GM19463 (cell line): ENCODE results near the gene CNN2.

ENCODE experiments used
- ATAC-seq: cut with Tn5 transposase; IDR thresholded peaks from one replicate; pipeline ENCODE4 v1.9.1; 2021; ENCODE audit warnings: mild to moderate bottlenecking, moderate library complexity; ENCODE audit not compliant: unreplicated experiment

Gene CNN2

DNA sequence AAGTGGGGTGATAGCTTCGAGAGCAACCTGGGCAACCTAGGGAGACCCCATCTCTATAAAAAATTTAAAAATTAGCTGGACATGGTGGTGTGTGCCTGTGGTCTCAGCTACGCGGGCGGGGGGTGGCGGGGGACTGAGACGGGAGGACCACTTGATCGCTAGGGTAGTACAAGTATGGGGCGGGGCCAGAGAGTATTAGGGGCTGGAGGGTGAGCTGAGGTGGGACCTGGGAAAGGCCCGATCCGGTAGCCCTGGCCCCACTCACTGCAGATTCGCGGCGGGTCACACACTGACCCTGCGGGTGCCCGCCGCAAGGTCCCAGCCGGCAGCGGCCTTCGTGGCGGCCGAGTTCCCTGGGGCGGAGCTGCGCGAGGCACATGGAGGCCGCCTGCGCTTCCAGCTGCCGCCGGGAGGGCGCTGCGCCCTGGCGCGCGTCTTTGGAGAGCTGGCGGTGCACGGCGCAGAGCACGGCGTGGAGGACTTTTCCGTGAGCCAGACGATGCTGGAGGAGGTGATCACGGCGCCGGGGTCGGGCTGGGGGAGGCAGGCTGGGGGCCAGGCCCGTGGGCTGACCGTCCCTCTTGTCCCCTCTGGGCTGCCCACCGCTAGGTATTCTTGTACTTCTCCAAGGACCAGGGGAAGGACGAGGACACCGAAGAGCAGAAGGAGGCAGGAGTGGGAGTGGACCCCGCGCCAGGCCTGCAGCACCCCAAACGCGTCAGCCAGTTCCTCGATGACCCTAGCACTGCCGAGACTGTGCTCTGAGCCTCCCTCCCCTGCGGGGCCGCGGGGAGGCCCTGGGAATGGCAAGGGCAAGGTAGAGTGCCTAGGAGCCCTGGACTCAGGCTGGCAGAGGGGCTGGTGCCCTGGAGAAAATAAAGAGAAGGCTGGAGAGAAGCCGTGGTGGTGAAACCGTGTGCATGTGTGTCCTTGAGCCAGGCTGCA lies 38.5 kb downstream of the CNN2 start:
- ATAC-seq: no peak

DNA sequence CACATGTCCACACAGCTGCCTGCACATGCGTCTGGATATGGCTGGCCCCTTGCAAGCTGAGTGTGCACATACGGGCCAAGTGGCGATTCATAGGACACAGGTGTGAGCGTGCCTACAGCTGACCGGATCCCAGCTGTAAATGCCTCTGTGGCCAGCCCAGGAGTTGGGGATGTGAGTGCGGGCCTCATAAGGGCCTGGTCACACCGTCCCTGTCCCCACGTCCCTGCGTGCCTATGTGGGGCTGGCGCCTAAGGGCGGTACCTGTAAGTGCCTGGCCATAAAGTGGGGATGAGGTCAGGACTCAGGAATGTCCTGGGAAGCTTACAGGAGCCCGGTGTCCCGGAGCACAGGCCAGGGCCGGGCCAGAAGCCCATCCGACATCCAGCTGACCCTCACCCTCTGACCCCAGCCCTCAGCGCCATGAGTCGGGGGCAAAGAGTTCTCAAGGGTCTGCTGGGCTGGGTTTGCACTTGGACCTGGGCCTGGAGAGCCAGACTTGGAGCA lies 39.2 kb downstream of the CNN2 start:
- no peak for ATAC-seq

DNA sequence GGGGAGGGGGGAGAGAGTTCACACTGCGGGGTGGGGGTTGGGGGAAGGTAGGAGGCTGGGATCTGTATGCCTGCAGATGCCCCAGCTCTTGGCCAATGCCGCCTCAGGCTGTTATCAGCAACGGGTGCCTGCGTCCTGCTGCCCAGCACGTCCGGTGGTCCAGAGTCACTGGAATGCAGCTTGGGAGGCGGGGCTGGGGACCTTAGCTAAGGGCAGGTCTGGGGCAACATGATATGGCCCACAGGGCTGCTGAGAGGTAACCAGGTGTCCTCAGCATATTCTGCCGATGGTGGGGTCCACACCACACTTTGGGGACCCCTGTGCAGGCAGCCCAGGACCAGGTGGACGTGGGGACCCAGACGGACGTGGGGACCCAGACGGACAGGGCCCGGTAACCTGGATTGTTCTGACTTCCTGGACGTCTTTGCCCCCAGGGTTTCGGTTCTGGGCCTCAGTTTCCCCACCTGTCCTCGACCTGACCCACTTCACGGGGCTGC lies 39.9 kb downstream of the CNN2 start:
- no peak for ATAC-seq

GRCh38 chr19:1066748-1067340 lies 40.4 kb downstream of the CNN2 start, which contains the start of gene ARHGAP45:
ARHGAP45 (plus strand) TSS chr19:1067167; CDS start chr19:1067406, 239 bp downstream.
- peak; percentile 49 for ATAC-seq

GRCh38 chr19:1067341-1067957 lies 41.0 kb downstream of the CNN2 start:
- peak; percentile 10 for ATAC-seq

- ATAC-seq: no peak
Measured at GRCh38 chr19:1068009-1069001, 41.9 kb downstream of the CNN2 start.

GRCh38 chr19:1069009-1069779 lies 42.8 kb downstream of the CNN2 start:
- ATAC-seq: no peak

DNA sequence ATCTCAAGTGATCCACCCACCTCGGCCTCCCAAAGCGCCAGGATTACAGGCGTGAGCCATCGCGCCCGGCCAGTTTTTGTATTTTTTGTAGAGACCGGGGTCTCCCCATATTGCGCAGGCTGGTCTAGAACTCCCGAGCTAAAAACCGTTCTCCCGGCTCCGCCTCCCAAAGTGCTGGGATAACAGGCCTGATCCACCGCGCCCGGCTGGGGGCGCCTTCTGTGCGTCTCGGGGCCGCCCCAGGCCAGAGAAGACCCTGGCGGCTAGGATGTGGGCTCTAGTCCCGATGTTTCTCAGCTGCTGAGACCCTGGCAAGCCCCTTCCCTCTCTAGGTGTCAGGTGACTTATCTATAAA lies 44.1 kb downstream of the CNN2 start:
- no peak for ATAC-seq

DNA sequence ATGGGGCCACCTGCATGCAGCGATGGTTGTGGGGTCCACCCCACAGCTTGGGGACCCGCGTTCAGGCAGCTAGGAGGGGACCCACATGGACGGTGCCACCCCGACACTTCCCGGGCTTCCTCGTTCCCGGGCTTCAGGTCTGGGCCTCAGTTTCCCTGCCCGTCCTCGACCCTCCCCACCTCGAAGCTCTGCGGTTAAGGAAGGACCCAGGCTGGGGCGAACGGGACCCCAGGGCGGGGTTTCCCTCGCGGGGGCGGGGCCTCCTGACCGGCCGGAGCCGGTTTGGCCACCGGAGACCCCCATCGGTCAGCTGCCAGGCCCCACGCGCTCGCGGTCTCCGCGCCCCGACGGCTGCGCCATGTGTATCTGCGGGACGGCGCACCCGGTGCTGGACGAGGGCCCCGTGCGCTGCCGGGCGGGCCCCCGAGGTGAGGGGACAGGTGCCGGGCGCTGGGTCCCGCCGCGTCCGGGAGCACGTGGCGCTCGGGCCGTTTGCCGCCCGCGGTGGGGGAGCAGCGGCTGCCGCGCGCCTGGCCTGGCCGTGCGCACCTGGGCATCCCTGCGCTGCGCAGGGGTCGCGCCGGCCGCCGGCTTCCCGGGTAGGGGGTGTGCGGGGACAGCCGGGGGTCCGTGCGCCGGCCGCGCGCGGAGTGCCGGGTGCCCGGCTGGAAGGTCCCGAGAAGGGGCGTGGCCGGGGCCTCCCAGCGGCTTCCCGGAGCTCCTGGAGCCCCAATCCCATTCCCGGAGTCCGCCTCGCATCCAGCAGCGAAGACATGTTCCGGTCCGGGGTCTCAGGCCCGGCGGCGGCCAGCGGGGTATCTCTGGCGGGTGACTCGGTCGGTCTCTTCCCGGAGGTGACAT lies 44.8 kb downstream of the CNN2 start:
- no peak for ATAC-seq

DNA sequence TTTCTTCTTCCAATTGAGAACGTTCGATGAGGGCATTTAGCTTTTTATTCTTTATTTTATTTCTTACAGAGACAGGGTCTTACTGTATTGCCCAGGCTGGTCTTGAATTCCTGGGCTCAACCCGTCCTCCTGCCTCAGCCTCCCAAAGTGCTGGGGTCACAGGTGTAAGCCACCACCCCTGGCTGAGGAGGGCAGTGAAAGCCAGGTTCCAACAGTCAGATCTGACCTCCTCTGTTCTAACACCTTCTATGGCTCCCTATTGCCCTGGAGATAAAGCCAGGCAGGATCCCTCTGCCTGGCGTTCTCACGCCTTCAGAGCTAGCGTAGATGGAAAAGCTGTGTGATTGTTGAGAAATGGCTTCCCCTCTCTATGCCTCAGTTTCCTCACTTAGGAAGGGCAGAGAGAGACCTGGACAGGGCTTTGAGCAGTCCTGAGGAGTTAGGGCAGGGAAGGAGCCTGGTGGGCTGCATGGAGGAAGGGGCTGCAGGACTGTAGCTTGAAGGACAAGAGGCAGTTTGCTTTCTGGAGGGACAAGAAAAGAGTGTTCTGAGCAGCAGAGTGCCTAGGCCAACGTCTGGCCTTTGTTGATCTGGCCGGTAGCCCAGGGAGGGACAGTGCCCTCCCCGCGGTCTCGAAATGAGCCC lies 46.1 kb downstream of the CNN2 start:
- ATAC-seq: no peak

DNA sequence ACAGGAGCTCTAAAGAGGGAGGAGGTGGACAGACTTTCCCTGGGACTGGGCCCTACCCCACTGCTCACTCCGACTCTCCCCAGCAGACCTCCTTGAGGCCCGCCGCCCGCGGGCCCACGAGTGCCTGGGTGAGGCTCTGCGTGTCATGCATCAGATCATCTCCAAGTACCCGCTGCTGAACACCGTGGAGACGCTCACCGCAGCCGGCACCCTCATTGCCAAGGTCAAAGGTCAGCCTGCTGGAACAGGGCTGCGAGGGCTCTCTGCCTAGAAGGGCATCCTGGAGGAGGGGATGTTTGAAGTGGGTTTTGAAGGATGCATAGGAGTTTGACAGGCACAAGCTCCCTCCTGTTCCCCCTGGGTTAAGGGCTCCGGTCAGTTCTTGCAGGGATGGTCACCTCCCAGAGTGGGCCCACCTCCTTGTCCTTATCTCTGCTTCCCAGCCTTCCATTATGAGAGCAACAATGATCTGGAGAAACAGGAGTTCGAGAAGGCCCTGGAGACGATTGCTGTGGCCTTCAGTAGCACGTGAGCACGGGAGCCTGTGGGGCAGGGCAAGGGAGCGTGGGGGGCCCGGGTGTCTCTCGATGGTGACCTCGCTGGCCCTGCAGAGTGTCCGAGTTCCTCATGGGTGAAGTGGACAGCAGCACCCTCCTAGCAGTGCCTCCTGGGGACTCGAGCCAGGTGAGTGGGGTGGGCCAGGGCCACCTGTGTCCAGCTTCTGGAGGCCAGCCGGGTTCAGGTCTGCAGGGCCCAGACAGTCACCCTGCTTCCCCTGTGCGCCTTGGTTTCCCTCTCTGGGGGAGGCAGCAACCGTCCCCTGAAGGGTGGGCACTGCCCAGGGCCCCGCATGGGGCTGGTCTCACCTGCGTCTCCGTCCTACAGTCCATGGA lies 46.9 kb downstream of the CNN2 start:
- ATAC-seq: no peak

DNA sequence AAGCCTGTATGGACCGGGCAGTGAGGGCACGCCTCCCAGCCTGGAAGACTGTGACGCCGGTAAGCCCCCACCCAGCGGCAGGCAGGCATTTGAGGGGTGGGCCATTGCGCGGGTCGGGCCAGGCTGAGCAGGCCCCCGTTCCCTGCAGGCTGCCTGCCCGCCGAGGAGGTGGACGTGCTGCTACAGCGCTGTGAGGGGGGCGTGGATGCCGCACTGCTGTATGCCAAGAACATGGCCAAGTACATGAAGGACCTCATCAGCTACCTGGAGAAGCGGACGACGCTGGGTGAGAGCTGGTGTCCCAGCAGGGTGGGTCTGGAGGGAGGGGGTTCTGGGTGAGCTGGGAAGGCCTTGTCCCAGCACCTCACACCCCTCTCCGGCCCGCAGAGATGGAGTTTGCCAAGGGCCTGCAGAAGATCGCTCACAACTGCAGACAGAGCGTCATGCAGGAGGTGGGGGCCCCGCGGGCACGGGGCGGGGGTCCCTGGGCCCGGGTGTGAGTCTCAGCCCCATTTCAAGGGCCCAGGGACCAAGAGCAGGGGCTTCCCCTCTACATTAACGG lies 47.6 kb downstream of the CNN2 start:
- ATAC-seq: no peak

DNA sequence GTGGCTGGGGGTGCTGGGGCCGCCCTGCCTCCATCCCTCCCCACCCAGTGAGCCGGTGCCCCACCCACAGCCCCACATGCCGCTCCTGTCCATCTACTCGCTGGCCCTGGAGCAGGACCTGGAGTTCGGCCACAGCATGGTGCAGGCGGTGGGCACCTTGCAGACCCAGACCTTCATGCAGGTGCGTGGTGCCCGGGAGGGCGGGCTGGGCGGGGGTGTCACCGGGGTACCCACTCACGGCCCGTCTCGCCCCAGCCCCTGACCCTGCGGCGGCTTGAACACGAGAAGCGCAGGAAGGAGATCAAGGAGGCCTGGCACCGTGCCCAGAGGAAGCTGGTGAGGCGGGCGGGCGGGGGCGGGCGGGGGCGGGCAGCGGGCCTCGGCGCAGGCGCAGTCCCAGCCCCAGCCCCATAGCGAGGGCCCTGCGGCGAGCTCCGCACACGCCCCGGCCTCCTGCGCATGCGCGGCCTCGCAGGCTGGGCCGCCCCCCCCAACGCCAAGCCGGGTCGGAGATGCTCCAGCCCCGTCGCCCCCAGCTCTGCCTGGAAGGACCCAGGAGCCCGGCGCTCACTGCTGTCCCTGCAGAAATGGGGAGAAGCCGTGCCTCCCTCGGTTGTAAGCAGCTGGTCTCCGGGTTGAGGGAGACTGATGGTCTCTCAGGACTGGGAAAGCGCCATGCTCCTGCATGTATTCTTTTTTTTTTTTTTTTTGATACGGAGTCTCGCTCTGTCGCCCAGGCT lies 48.3 kb downstream of the CNN2 start:
- no peak for ATAC-seq

DNA sequence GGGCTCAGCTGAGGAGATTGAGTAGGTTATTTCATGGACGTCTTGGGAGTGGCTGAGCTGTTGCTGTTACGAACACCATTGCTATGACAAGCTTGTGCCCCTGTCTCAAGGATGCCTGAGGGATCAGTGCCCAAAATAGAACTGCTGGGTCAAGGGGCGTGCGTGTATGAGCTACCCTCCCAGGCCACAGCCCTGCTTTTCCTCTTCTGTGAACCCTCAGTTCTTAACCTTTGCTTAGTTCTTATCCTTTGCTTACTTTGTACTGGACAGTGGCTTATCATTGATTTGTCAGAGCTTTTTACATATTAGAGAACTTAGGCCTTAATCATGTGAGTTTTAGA lies 49.6 kb downstream of the CNN2 start:
- no peak for ATAC-seq

DNA sequence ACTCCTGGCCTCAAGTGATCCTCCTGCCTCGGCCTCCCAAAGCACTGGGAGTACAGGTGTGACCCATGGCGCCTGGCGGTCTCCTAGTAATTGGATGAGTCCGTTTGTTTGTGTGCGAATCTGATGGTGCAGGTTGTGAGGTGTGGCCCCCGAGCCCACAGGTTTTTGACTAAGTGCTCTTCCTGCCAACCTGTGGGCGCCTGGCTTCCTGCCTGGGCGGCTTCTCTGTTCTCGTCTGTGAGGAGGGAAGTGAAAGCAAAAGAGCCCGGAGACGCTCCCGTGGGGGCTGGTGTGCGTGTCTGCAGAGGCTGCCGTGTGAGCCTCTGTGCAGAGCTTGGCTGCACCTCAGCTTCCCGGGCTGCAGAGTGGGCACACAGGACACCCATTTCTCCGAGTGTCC lies 50.5 kb downstream of the CNN2 start:
- ATAC-seq: peak; percentile 73

- ATAC-seq: no peak
Measured at GRCh38 chr19:1079566-1080111, 53.2 kb downstream of the CNN2 start.
